Kidney epithelial cell (primary cell): ENCODE data around the gene ZNF620. TPM values are rescaled to one million over a fixed set of nuclear protein-coding genes. Genes with fewer than 3 reads are reported as not detected.
A peak's percentile ranks its signal among the peaks of the same experiment; 100 is the strongest.

Experiments
- DNase-seq: peaks from one replicate; pipeline ENCODE4 v3.0.0-alpha.2; 2010; ENCODE audit warnings: low read depth
- H3K27me3 ChIP-seq: 2 replicates; pipeline ENCODE4 v1.6.0; 2011; ENCODE audit warnings: low read length; ENCODE audit not compliant: control insufficient read depth, insufficient read depth
- H3K36me3 ChIP-seq: 2 replicates; pipeline ENCODE4 v1.5.1; 2011; ENCODE audit warnings: low read length; ENCODE audit not compliant: control insufficient read depth, insufficient read depth
- H3K4me3 ChIP-seq: 2 replicates; pipeline ENCODE4 v1.5.1; 2011; ENCODE audit warnings: low read depth, mild to moderate bottlenecking, control low read depth, low read length
- CTCF ChIP-seq: IDR thresholded peaks from 2 replicates; pipeline ENCODE4 v1.5.1; 2011; ENCODE audit warnings: mild to moderate bottlenecking, moderate library complexity, low read length, control low read depth, inconsistent platforms; ENCODE audit not compliant: insufficient read depth, poor library complexity, severe bottlenecking
- total RNA-seq: library from RNA; depleted of rRNA; stranded (reverse); fragments of >200 nt; gene quantifications from 2 replicates; pipeline ENCODE4 v1.2.3, GENCODE V29; 2015

ZNF620 gene
- total RNA-seq, 1 donor from 2014 or later = 6.2 TPM

GRCh38 chr3:40494698-40495097 is 11.1 kb upstream of the ZNF620 start:
- H3K27me3 ChIP-seq = no peaks in the 10 kb centered on the region
- H3K4me3 ChIP-seq = no peak overlapping the region
- H3K36me3 ChIP-seq = no peaks in the 10 kb centered on the region
- no peak for TF ChIP-seq CTCF
- no peak for DNase-seq

GRCh38 chr3:40497288-40497687 is 8.6 kb upstream of the ZNF620 start:
- Histone ChIP-seq H3K36me3 (no peaks in the 10 kb centered on the region), H3K27me3 (no peaks in the 10 kb centered on the region), H3K4me3 (no peak overlapping the region)
- TF ChIP-seq CTCF = no peak
- DNase-seq = no peak

GRCh38 chr3:40499952-40500351 is 5.9 kb upstream of the ZNF620 start:
- H3K27me3 ChIP-seq = no peaks in the 10 kb centered on the region
- H3K36me3 ChIP-seq = no peaks in the 10 kb centered on the region
- TF ChIP-seq CTCF = no peak
- no peak for DNase-seq
- H3K4me3 ChIP-seq = no peak overlapping the region

GRCh38 chr3:40502034-40502433 is 3.8 kb upstream of the ZNF620 start:
- no peak for DNase-seq
- Histone ChIP-seq H3K36me3 (no peaks in the 10 kb centered on the region), H3K27me3 (no peaks in the 10 kb centered on the region), H3K4me3 (no peak overlapping the region)
- no peak for TF ChIP-seq CTCF

- no peak overlapping the region for H3K4me3 ChIP-seq
- H3K27me3 ChIP-seq = no peaks in the 10 kb centered on the region
- DNase-seq = peak; percentile 92
- no peaks in the 10 kb centered on the region for H3K36me3 ChIP-seq
- TF ChIP-seq CTCF = no peak
These were observed 1.0 kb upstream of the ZNF620 start for GRCh38 chr3:40504636-40505430.
